HG03520 (cell line): Measurements from ENCODE around the gene CDC42EP3.

Experiments used
- ATAC-seq: cut with Tn5 transposase; IDR thresholded peaks from one replicate; pipeline ENCODE4 v1.9.1; 2021; ENCODE audit warnings: mild to moderate bottlenecking, moderate library complexity; ENCODE audit not compliant: unreplicated experiment

The CDC42EP3 gene, protein sequence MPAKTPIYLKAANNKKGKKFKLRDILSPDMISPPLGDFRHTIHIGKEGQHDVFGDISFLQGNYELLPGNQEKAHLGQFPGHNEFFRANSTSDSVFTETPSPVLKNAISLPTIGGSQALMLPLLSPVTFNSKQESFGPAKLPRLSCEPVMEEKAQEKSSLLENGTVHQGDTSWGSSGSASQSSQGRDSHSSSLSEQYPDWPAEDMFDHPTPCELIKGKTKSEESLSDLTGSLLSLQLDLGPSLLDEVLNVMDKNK

DNA sequence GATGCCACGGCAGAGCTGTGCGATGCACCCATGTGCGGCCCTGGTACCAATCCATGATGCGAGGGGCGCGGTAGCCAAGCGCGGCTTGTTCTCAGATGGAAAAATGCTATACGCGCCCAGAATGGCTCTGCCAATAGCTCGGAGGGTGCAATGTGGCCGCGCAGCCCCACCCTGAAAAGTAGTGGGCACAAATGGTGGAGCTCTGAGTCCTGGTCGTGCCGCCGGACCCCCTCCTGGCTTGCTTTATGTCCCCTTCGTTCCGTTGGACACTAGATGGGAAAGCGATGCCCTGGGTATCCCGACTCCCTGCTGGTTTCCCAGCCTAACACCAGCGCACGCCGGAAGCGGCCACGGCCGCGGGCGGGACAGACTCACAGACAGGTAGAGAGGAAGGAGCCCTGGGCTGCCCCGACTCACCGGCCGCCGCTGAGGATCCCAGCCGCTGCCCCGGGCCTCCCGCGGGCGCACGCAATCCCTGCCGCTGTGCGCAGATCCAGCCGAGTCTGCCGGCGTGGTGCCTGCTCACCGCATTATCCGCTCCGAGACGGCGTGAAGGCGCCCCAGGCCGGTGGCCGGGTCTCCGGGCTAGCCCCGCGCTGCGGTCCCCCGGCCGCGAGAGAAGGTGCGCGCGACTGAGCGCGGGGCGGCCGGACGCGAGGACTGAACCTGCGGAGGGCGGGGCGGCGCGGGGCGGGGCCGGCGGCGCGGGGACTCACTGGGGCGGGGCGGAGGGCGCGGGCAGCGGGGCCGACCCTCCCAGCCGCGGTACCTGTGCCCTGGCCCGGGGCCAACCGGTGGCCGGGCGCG, at the start of gene CDC42EP3:
TSS of gene CDC42EP3 (minus strand) at position 634 of the 807 bp plus-strand sequence. CDS start 25,055 bp downstream, outside the sequence.
- peak; percentile 25 for ATAC-seq

DNA sequence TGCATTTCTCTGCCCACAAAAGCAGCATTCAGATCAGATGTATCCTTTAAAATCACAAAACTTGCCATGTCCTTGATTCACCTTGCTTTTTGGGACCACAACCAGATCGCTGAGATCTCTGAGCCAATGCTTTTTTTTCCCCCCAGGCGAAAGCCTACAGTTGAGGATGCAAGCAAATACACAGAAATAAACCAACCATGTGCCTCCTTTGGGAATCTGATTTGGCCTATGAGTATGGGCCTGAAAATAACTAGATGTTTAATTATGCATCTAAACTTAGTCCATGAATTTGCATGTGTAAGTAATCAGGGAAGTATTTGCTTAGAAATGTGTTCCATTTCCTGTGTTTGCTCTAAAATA, 49.7 kb upstream of the CDC42EP3 start:
- ATAC-seq = no peak

DNA sequence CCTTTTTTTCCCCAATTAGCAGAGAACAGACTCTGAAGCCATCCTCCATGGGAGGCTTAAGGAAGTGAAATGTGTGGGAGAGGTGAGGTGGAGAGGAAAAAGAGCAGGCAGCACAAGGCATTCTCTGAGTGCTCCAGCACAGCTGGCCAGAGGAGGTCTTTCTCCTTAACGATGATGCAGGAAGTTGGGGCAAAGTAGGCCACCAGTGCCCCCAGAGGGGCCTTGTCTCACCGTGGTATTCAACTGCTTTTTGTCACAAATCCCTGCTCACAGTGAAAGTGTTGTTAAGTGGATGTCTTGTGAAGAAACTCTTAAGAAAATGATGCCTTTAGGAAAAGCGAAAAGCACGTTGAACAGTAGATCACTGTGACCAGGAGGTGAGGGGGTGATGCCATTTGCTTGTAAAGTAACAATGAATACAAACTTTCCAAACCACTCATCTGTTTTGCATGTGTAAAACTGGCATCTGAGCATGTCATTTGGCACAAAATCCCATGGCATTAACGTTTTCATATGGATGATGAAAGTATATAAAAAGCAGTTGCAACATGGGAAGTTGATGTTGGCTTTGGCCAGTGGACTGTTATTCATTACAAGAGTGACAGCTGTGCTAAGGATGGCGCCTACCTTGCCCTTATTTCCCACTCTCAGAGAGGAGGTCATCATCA, 49.2 kb upstream of the CDC42EP3 start:
- ATAC-seq = no peak

DNA sequence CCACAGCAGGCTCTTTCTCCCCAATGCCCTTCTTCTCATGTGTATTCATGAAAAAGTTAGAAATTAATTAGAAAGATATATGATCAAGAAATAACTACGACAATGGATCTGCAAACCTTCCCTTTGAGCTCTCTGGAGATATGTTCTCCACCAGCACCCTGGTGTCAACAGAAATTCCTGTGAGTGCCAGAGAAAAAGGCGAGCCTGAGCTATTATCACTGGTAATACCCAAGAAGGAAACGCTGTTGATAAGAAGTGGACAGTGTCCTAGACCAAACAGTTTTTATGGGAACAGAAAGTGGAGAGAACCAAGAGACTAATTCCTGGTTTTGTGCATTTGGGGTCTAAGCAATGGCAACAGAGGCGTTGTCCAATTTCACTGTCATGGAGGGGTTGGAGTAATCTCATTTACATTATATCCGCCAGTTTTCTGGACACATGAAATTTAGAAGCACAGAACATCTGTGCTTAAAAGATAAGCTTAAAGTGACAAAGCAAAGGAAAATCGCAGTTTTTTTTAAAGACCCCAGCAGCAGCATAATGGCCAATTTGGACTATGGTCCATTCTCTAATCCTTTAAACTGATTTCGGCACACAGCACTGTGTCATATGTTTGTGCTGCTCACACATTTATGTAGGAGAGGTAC, 47.2 kb upstream of the CDC42EP3 start:
- ATAC-seq = no peak

DNA sequence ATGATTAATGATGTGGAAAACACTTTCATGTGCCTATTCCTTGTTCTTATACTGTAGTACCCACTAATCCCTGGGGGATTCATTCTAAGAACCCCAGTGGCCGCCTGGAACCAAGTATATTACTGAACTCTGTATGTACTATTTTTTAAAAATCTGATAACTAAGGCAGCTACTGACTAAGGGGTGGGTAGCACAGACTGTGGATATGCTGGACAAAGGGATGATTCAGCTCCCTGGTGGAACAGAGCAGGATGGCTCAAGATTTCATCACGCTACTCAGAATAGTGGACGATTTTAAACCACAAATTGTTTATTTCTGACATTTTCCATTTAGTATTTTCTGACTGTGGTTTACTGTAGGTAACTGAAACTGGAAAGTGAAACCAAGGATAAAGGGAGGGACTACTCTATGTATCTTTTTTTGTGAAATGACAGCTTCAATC, 41.8 kb upstream of the CDC42EP3 start:
- ATAC-seq = no peak

DNA sequence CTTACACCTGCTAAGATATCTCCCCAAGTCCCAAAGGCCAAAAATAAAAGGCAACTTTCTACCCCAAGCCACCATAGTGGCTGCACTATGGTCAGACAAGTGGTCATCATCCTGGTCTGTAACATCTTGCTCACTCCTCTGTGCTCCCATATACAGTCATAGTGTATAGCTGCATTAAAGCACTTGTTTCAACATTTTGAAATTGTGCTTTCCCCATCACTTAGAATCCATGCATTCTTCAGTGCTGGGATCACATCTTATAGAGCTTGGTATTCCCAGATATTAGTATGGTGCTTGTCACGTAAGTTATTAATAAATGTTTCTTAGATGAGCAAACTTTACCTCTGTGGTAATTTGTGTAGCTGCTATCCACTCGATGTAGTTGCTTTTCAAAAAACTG, 40.4 kb upstream of the CDC42EP3 start:
- no peak for ATAC-seq

DNA sequence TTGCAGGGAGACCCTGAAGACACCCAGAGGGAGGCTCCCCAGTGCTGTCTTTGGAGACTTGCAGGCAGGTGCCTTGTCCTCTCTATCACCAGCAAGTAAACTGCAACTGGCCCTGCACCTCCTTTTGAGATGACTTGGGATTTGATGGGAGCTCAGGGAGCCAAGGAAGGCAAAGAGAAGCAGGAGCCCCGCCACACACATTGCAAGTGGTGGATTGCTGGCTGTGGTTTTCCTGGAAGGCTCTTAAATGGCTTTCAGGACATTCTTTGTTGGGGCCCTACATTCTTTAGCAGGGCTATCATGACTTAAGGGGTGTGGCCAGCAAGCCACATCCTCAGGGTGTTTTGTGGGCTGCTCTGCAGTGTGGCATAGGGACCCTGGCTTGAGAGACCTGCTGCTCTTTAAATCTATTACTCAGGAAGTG, 39.9 kb upstream of the CDC42EP3 start:
- ATAC-seq = no peak

DNA sequence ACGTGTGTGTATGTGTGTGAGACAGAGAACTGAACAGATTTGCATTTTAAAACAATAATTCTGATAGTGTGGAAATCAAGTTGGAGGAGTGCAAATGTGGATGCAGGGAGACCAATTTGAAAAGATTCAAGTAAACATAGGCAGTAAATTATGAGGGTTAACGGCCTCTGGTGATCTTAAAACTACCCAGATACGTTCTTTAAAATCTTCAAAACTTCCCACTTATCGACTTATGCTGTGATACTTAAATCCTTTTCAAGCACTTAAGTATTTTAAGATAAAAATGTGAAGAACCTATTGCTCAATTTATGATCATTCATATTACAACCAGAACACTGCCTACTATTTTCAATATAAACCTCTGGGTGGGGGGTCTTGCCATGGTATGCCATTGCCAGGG, 37.7 kb upstream of the CDC42EP3 start:
- no peak for ATAC-seq

DNA sequence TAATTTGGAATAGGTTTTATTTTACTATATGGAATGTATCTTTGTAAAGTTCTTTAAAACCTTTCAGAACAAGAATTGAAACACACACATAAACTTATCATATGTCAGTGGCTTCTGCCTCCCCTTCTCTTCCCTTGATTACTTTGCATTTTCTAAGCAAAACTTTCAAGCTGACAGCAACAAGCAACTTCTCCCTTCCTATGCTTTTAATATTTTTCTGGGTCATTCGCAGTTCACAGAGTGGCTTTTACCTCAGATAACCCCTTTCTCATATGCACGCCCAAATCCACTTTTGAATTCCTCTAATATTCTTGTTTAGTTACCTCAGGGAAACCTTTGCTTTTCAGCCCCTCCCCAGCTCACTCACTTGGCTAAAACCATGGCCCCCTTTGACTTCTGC, 36.7 kb upstream of the CDC42EP3 start:
- no peak for ATAC-seq

DNA sequence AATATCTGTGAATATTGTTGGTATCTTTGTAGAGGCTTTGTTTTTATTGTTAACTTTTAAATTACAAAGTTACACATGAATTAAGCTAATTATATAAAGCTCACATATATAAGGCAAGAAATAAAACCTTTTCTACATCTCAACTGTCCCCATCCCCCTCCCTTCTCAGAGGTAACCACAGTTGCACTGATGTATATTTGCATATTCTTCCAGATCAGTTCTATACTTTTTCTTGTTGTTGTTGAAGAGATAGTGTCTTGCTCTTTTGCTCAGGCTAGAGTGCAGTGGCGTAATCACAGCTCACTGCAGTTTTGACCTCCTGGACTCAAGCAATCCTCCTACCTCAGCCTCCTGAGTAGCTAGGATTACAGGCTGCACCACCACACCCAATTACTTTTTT, 36.0 kb upstream of the CDC42EP3 start:
- peak; percentile 68 for ATAC-seq

DNA sequence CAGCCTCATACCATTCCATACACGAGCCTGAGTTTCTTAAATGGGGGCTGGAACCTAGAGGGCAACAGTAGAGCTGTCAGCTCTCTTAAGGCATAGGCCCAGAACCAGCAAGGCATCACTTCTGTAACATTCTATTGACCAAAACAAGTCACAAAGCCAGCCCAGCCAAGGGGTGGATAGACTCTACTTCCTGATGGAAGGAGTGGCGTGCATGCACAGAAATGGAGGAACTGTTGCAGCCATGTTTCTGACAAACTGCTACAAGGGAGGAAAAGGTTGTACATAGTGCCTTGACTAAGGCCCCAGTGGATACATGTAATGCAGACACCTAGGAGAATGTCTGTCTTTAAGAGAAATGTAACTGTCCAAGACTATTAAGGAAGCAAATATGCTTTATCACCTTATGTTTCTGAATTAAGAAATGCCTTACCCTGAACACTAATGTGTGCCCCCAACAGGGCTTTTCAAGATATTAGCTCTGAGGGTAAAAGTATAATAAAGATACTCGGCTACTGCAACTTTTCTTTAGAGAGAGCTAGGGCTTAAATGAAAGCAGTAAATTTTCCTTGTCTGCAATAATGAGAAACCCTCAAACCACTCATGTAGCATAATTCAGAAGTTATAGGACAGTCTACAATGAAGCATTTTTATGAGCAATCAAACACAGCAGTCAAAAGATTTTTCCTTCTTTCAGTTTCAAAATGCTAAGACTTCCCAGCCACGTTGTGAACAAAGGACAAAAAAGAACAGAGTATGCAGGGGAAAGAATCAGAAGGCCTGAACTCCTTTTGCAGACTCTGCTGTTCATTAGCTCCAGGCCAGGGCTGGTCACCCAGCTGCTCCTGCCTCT, 35.1 kb upstream of the CDC42EP3 start:
- ATAC-seq = no peak

DNA sequence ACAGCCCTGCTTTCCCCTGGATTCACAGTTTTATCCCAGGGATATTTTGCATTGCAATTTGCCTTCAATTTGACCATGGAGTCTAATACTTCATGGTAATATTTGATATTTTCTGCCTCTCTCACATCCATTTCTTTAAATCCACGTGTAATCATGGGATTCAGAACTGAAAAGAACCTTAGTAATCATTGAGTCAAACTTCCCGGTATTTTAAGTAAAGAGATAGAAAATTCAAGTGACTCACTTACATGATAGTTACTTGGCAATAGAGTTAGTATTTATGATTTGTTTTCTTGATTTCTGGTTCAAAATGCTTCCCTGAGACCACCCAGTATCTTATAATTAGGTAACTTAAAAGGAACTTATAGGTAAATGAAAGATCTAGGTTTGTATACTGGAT, 33.7 kb upstream of the CDC42EP3 start:
- ATAC-seq = no peak

DNA sequence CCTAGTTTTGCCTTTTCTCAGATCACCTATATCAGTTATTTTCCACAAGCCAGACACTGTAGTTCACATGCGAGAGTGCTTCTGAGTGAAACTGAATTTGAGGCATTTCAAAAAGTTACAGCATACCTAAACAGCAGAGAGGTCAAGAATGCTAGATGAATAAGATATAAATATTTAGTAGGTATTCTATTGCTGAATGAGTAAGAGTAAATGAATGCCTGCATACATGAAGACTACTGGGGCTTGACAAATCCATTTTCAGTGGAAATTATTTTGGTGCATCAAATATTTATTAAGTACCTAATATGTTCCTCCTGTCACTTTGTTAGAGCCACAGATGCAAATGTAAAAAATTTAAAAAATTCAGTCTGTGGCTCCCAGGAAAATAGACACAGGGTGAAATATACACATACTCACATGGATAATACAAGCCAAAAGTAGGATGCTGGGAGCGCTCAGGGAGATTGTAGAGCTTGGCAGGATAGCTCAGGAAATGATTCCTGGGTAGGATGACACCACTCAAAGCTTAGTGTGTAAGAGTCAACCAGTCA, 27.6 kb upstream of the CDC42EP3 start:
- ATAC-seq = no peak

DNA sequence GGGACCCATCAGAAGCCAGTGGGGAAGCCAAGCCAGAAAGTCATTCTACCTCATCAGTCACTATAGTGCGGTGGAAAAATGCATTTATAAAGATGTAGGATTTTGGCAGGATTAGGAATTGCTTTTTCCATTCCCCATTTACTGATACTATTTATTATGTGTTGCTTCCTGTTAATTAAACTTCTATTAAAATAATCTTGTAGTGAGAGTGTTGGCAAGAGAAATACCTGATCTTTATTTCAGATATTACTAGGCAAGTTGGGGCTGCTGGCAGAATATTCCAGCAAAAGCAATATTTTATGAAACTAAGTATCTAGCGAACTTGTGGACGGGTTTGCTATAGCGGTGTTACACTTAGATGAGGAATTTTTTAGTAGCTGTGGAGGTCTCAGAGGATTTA, 23.9 kb upstream of the CDC42EP3 start:
- ATAC-seq = no peak

DNA sequence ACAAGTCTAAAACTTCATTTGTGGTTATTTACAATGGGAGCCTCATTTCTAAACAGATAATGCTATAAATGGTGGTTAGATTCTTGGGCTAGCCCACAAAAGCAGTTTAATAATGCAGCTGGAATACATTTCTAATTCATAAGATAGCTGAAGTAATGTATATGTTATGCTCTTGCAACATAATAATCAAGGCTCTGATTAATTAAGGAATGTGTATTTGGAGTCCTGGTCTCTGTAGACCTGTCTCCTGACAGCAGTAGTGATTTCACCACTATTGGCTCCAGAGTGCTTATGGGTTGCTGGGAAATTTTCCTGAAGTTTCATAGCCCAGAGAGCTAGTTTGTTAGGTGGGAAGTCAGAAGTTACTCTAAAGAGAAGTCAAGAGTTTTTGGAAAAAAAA, 21.3 kb upstream of the CDC42EP3 start:
- no peak for ATAC-seq

DNA sequence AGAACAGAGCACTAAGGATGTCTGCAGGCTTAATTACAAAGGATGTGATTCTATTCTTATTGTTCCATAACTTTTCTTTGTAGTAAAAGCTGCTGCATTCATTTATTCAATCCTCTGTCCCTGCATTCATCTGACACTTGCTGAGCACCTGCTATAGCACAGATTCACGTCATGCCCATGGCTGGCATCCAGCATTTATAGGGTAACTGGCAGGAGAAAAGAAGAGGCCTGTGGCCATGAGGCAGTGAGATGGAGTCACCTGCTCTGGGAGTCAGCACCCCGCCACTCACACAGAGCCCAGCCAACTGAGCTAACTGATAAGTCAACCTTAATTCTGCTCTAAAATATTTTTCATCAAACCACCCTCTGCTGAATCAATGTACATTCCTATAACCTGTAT, 18.3 kb upstream of the CDC42EP3 start:
- ATAC-seq = no peak

DNA sequence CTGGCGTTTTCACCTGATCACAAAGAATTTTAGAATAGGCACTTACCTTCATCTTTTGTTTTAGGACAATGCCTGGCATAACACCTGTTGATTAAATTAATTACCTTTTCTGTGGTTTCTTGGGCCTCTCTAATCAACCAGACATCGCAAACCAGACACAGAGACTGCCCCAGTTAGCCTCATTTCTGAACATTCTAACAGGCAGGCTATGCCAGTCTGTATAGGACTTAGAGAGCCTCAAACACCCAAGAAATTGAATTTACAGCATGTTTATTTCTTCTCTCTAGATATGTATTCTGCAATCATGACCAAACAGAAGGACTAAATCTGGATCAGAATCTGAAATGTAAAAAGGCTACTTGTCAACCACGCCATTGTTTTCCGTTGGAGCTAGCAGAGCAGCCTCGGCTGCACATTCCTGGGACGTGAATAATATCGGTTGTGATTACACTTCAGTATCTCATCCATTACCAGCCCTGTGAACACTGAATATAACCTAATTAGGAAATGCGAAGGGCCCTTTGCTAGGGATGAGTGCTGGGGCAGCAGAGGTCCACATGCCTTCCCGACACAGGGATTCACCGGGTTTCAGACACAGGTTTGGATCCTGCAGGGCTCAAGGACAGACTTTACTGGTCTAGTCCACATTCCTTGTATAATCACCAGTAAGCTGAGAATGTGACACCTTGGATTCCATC, 17.5 kb upstream of the CDC42EP3 start:
- ATAC-seq = no peak

DNA sequence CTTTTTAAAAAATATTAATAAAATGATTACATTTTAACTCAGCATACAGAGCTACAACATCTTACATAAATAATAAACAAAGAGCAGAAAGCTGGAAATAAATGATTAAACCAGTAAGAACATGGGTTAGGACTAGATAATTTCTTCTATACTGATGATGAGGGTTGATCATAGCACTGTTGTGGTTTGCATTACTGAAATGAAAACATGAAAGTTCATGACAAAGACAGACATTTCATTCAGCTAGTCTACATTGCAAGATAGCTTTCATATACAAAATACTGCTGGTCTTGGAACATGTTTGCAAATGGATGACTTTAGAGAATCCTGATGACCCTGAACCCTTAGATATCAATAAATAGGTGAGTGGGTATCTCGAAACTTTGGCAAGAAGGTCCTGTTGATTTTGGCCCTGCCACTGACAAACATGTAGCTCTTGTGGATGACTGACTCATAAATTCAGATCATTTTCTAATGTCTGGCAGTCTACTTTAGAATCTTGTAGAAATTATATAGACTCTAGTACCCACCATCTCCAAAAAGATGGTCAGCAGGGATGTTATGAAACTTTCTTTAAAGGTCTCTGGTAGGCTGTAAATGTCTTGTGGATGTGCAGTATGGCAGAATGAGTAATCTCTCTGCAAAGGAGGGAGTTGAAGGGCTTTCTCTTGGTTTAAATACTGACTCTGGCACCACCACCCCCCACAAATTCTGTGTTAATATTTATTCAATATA, 15.5 kb upstream of the CDC42EP3 start:
- no peak for ATAC-seq

DNA sequence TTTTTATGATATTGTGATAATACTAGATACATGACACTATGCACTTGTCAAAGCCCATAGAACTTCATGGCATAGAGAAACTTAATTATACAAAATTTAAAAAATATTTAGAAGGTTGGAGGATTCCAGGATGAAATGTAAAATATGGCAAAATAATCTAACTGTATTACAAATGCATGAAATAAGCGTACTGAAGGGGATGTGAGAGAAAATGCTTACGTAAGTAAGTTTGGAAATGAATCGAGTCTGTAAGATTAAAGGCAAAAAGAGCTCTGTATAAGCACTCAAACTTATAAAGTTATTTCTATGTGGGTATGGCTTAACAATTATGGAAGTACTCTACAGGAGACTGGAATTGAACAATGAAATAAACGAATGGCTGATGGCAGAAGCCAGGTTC, 13.4 kb upstream of the CDC42EP3 start:
- ATAC-seq = no peak
